ENCODE measurements around the gene IL9.

Gene IL9

GRCh38 chr5:135881819-135882218 lies 13.8 kb downstream of the IL9 start:
- CTCF ChIA-PET = interaction anchor here (1.1 to 3.6 kb wide), 3 partner anchors 10 to 296 kb away, joined by 3 to 12 read pairs (median 4); no protein-coding TSS in a partner anchor
- no peak for TF ChIP-seq CTCF (IDR thresholded peaks at IDR 0.05; ENCODE audit: control extremely low read depth, extremely low read depth, low read depth, missing control alignments)
- DNase-seq (ENCODE audit: extremely low spot score) = no peak
- POLR2A ChIA-PET = no interaction called here

- CTCF ChIA-PET = interaction anchor here (1.1 to 3.6 kb wide), 3 partner anchors 9 to 296 kb away, joined by 3 to 12 read pairs (median 4); no protein-coding TSS in a partner anchor
- no peak for TF ChIP-seq CTCF (IDR thresholded peaks at IDR 0.05; ENCODE audit: control extremely low read depth, extremely low read depth, low read depth, missing control alignments)
- POLR2A ChIA-PET = no interaction called here
- no peak for DNase-seq (ENCODE audit: extremely low spot score)
These were observed 14.4 kb downstream of the IL9 start for GRCh38 chr5:135881244-135881643.

- ChIA-PET POLR2A (no interaction called here), CTCF (interaction anchor here (3.6 kb wide), 1 partner anchor 11 kb away, joined by 12 read pairs; no protein-coding TSS in a partner anchor)
- no peak for TF ChIP-seq CTCF (IDR thresholded peaks at IDR 0.05; ENCODE audit: control extremely low read depth, extremely low read depth, low read depth, missing control alignments)
- DNase-seq (ENCODE audit: extremely low spot score) = no peak
These were observed 14.8 kb downstream of the IL9 start for GRCh38 chr5:135880801-135881200.

- CTCF ChIA-PET = no interaction called here
- POLR2A ChIA-PET = no interaction called here
- no peak for DNase-seq (ENCODE audit: extremely low spot score)
These were observed 15.4 kb downstream of the IL9 start for GRCh38 chr5:135880278-135880677.

GRCh38 chr5:135879591-135879990 lies 16.1 kb downstream of the IL9 start:
- POLR2A ChIA-PET = no interaction called here
- DNase-seq (ENCODE audit: extremely low spot score) = no peak
- TF ChIP-seq CTCF (IDR thresholded peaks at IDR 0.05; ENCODE audit: control extremely low read depth, extremely low read depth, low read depth, missing control alignments) = no peak
- CTCF ChIA-PET = interaction anchor here (1.0 kb wide), 1 partner anchor 9 kb away, joined by 3 read pairs; no protein-coding TSS in a partner anchor

More at GRCh38 chr5:135880278-135880677, 15.4 kb downstream of the IL9 start:
- no peak for TF ChIP-seq CTCF (IDR thresholded peaks at IDR 0.05; ENCODE audit: control extremely low read depth, extremely low read depth, low read depth, missing control alignments)

- no peak for DNase-seq (ENCODE audit: extremely low spot score)
- POLR2A ChIA-PET = no interaction called here
- CTCF ChIA-PET = interaction anchor here (1.0 kb wide), 2 partner anchors 15 to 16 kb away, joined by 3 to 4 read pairs; no protein-coding TSS in a partner anchor
- TF ChIP-seq CTCF (IDR thresholded peaks at IDR 0.05; ENCODE audit: control extremely low read depth, extremely low read depth, low read depth, missing control alignments) = no peak
These were observed 17.5 kb downstream of the IL9 start for GRCh38 chr5:135878156-135878620.
